LNCaP clone FGC (cell line): ENCODE data around the gene SEMA3B.
A peak's percentile ranks its signal among the peaks of the same experiment; 100 is the strongest.
"Not testable (repeated sequence)": the region's sequence is repeated elsewhere in the genome, so short reads cannot be mapped to it uniquely, and the experiment has no call there.

Experiments used
- DNase-seq: peaks from one replicate; pipeline ENCODE4 v3.0.0-alpha.2; 2011; ENCODE audit warnings: low read depth
- H3K4me3 ChIP-seq: 2 replicates; pipeline ENCODE4 v1.5.1; 2011; ENCODE audit warnings: mild to moderate bottlenecking, low read depth, low read length, control low read depth
- CTCF ChIP-seq: IDR thresholded peaks from 2 replicates; pipeline ENCODE4 v1.5.1; 2012; ENCODE audit warnings: mild to moderate bottlenecking; ENCODE audit not compliant: control insufficient read depth, insufficient read depth; ENCODE audit errors: extremely low read depth

The SEMA3B gene

GRCh38 chr3:50258029-50258680 lies 10.8 kb upstream of the SEMA3B start:
- no peak for TF ChIP-seq CTCF
- no peak overlapping the region for H3K4me3 ChIP-seq
- no peak for DNase-seq

- H3K4me3 ChIP-seq: no peak overlapping the region
- no peak for DNase-seq
- no peak for TF ChIP-seq CTCF
These were observed 10.0 kb upstream of the SEMA3B start for GRCh38 chr3:50258979-50259378.

- no peak for DNase-seq
- TF ChIP-seq CTCF: no peak
- H3K4me3 ChIP-seq: peak overlapping the region; percentile 66
These were observed 9.4 kb upstream of the SEMA3B start for GRCh38 chr3:50259432-50260026.

- DNase-seq: peak; percentile 52
- H3K4me3 ChIP-seq: peak overlapping the region; percentile 66
- peak; percentile 99 for TF ChIP-seq CTCF
These were observed 8.7 kb upstream of the SEMA3B start for GRCh38 chr3:50260027-50260941.

- DNase-seq: no peak
- H3K4me3 ChIP-seq: peak overlapping the region; percentile 66
- no peak for TF ChIP-seq CTCF
These were observed 8.0 kb upstream of the SEMA3B start for GRCh38 chr3:50260942-50261441.

- no peak for TF ChIP-seq CTCF
- H3K4me3 ChIP-seq: peak overlapping the region; percentile 66
- DNase-seq: no peak
These were observed 7.4 kb upstream of the SEMA3B start for GRCh38 chr3:50261505-50261904.

- not testable (repeated sequence) for H3K4me3 ChIP-seq, DNase-seq
These were observed 6.7 kb upstream of the SEMA3B start for GRCh38 chr3:50262200-50262599.
